GM19025 (cell line): ENCODE data around the gene RTCB.

Source experiments
- ATAC-seq: cut with Tn5 transposase; IDR thresholded peaks from one replicate; pipeline ENCODE4 v1.9.1; 2021; ENCODE audit warnings: mild to moderate bottlenecking, low read depth, moderate library complexity; ENCODE audit not compliant: unreplicated experiment

Gene RTCB

DNA sequence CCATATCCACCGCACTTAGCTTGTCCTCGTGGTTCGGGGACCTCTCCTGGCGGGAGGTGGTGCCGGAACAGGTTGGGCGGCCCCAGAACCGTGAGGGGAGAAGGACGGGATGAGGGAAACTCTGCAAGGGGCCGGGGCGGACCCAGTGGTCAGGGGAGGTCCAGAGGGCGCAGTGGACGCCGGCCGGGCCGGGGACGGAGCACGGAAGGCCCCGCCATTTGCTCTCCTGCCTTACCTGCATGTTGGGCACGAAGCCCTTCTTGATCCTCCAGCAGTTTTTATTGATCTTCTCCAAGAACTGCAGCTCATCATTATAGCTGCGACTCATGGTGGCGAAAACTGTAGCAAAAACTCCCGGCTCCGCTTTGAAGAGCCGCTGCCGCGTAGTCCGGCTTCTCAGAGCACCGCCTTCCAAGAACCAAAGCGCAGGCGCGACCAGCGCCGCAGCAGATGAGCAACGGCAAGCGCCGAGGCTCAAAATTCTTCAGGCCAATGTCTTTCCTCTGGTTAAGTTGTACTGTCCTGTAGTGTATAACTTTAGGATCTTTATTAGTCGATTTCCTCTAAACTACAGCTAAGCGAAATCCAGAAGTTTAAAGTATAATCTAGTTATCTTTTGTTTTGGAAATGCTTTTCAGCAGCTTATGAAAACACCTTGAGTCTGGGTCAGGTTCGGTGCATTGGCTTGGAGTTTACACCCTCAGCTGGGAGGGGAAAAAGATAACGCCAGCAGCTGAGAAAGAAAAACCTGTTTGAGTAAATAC lies at the start of gene RTCB:
RTCB (minus strand) TSS at position 419 of the 764 bp plus-strand sequence; CDS start at position 328, 91 bp downstream.
- no peak for ATAC-seq

DNA sequence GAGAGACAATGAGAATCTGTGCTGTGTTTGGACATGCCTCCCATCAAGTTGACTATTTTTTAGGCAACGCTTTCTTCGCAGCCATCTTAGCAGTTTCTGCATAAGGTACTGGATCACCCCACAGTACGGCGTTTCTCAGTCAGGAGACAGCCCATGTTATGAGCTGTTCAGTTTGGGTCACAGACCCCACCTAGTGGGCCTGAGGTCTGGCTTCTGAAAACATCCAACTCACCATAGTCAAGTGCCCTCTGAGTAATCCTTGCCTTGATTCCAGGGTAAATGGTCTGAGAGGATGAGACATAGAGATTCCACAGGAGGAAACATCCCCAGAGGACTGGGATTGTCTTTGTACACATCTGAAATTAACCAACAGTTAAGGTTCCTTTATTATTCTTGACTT lies 45.0 kb upstream of the RTCB start:
- no peak for ATAC-seq

DNA sequence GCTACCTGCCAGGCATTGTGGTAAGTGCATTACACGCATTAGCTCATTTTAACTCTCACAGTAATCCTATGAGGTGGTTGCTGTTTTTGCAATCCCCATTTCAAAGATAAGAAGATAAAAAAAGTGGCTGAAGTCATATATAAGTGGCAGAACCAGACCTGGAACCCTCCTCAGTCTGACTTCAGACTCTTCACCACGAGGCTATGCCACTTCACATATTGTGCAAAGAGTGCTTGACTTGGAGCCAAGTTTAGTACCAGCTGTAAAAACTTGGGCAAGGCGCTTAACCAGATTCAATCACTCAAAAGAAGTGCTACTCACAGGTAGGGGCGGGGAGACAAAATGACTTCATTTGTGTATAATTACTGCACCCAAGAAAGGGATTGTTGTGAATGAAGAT lies 36.9 kb upstream of the RTCB start:
- ATAC-seq = no peak

DNA sequence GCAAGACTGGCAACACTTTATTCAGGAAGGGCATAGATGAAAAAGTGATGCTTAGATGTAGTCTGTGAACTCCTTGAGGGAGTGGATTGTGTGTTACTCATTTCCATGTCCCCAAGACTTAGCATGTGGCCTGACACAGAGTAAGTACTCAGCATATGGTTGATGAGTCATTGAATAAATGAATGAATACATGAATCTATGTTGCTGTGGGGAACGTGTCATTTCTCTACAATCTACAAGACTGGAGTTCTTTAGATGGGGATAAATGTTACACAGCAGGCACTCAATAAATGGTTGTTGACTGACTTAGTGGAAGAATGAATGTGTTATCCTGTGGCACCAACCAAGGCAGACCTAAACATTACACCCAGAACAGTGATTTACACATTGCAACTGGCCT lies 34.3 kb upstream of the RTCB start:
- no peak for ATAC-seq

DNA sequence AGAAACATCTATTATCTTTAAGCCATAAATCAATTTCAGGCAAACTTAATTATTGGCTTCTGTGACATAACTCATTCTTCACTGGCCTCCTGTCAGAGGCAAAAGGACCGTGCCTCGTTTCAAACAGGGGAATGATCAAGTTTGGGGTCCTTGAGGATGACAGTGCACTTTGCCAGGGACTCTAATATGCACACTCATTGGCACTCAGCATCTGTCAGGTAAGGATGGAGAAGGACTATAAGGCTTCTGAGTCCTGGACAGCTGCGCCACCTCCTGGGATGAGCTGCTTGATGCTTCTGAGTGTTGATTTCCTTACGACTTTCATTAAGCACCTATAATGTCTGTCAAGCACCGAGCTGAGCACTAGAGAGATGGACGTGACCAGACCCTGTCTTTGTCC lies 32.0 kb upstream of the RTCB start:
- ATAC-seq = no peak

DNA sequence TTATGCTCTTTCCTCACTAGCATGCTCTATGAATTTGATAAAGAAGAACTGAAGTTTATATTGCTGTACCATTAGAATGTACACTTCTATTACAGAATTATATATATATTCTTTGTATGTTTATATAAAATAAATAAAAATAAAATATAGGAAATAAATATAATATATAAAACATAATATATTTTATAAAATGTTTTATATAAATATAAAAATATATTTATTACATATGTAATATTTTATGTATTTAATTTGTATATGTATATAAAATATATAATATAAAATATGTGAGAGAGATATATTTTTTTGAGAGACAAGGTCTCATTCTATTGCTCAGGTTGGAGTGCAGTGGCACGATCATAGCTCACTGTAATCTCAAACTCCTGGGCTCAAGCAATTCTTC lies 18.3 kb upstream of the RTCB start:
- no peak for ATAC-seq

DNA sequence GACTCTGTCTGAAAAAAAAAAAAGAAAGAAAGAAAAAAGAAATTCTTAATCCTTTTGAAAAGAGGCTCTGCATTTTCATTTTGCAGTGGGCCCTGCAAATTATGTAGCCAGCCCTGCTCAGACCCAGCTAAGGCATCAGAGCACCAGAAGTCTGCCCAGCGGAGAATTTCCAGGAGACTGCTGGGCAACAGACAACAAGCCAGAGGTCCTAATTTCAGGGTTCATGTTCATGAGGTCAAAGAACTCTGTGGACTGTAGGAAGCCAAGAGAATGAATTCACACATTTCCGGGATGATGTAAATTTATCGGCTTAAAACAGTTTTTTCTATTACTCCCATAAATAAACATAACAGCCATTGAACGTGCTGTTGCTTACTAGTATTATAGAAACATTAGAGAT lies 14.8 kb upstream of the RTCB start:
- ATAC-seq = no peak

DNA sequence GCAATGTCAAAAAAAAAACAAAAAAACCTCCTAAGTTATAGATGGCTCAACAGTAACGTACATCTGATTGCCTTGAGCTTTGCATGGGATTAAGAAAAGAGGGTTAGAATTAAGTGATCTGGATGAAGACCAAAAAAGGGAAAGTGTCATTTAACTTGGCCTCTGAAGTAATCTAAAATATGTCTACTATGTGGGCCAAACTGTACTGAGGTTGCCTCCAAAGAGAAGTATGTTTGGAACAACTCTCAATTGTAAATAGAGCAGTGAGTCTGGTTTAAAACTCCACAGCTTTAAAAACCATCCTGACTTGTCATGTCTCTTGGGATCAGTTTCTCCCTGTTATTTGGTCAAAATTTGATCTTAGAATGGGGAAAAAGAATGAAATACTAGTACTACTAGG lies 11.6 kb upstream of the RTCB start:
- ATAC-seq = no peak

DNA sequence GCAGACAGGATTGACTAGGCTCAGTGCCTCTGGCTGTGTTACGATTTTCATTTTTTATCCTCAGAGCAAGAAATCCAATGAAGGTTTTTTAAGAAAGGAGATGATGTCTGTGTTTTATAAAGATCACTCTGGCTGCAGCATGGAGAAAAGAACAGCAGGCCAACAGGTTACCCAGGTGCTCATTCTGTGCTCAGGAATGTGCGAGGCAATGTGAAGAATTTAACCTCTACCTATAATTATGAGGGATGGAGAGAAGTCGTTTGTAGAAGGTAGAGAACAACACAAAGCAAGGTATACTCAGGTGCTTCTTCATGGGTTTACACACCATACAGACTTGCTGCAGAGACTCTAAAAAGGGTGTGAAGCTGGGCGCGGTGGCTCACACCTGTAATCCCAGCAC lies 10.0 kb upstream of the RTCB start:
- ATAC-seq = no peak

DNA sequence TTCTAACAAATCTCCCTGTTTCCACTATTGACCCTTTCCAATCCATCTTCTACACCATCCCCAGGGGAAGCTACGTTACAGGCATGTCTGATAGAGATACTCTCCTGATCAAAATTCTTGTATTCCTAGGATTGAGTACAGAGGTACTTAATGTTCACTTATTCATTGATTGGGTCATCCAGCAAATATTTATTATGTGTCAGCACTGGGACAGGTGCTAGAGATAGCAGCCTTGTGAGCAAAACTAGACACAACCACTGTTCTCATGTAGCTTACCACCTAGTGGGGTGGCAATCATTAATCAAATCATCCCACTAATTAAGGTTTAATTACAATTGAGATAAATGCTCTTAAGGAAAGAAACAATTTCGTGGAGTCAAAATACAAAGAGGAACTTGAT lies 9.4 kb upstream of the RTCB start:
- no peak for ATAC-seq

DNA sequence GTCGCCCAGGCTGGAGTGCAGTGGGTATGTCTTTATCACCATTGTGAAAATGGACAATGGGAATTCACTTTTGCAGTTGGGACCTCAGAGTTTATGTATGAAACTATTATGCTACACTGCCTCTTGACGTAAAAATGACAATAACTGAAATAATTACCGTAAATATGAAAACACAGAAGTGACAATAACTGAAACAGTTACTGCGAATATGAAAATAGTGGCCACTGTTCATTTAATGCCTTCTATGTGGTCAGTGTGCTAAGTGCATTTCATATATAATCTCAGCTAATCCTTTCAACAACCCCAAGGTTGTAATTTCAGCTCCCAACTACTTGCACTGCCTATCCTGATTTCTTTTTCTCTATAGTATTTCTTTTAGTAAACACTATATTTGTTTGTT lies 5.9 kb upstream of the RTCB start:
- ATAC-seq = no peak

DNA sequence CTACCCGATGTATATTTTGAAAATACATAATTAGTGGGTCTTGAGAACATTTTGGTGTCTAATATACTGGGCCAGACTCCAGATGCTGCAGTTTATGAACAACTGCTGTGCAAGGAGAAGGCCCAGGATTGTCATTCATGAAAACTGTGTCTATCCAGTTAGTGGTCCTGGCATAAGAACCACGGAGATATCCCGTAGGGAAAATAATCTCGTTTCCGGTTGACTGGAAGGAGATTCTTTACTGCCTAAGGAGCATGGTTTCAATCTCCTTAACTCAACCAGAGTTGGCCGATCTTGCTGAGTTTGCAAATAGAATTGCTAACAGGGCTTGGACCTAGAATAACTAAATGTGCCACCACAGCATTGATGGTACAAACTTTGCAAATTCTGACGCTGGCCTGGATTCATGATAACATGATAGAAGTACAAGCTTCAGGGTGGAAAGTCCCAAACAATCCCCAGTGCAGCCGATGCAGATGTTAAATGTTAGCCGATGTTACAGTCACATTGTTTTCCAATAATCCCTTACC lies 4.6 kb upstream of the RTCB start:
- ATAC-seq = no peak

DNA sequence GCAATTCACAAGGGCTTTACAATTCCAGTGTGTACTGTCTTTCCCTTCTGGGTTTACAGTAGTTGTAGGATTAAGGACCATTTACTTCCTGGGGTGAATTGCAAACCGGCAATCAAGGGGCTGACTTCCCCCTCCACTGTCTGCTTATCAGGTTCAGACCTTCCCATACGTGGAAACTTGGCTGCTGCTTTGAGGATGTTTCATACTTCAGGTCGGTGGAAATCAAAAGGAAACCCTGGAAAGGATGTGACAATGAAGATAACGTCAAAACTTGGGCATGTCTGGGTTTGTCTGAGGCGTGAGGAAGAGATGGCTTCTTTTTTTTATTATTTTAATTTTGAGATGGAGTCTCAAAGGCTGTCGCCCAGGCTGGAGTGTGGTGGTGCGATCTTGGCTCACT lies 2.1 kb upstream of the RTCB start:
- ATAC-seq = no peak

DNA sequence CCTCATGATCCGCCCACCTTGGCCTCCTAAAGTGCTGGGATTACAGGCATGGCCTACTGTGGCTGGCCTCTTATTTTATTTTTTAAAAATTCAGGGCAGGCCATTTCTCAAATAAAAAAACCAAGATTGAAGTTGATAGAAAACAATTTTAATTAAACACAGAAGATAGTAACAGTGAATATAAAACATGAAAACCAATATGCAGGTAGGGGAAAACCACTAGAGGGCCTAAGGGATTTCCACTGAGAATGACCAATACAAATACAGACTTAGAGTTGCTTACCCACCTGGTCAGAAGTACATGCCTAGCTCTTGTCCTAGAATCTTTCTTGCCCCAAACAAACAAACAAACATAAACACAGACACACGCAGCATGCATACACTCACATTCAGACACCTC lies 1.7 kb upstream of the RTCB start:
- ATAC-seq = no peak

DNA sequence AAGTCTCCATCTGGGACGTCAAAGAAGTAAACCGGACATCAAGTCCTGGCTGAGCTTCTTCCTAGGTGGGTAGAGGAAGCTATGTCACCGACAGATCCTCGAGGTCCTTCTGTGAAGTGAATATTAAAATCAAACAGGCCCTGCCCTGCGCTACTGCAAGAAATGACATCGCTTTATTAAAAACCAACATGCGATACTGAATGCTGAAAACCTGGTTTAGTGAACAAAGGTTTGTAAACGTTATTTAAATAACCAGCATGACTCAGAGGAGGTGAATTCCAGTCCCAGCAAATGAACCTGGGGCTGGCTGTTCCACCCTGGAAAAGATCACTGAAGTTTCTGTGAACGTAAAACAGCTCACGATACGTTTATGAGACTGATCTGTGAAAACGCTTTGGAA lies 645 bp downstream of the RTCB start:
- no peak for ATAC-seq

DNA sequence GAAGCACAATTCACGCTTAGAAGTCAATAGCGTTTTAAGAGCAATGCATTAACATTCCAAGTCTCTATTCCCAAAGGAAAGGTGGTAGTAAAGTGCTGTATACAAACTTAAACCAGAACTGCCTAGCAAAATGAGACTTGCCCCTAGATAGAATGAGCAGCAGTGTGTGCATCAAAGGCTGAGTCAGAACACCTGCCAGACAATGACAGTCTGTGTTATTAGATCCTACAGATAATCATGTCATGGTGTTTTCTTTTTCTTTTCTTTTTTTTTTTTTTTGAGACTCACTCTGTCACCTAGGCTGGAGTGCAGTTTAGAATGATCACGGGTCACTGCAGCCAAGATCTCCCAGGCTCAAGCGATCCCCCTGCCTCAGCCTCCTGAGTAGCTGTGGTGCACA lies 1.6 kb downstream of the RTCB start:
- ATAC-seq = no peak

DNA sequence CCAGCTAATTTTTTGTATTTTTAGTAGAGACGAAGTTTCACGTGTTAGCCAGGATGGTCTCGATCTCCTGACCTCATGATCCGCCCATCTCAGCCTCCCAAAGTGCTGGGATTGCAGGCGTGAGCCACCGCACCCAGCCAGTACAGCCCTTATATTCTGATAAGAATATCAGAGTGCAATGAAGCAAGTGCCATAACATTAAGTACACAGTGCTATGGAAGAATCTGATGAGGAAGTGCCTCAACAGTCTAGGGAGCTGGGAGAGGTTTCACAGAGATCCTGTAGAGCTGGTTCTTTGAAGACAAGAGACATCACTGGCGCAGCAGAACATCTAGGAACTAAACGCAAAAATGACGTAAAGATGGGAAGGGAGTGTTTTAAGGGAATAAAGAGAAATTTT lies 2.1 kb downstream of the RTCB start:
- ATAC-seq = no peak

DNA sequence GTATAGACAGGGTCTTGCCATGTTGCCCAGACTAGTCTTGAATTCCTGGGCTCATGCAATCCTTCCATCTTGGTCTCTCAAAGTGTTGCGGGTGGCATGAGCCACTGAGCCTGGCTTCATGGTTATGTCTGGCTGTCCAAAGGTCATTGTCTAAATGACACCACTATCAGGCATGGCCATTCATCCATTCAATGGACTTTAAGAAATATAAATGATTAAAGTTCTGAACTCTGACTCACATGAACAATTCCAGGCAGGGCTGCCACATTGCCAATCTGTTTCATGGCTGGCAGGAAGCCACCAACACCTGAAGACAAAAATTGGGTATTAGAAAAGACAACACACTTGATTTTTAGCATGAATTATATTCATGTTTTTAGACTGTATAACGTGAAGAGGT lies 4.1 kb downstream of the RTCB start:
- no peak for ATAC-seq

DNA sequence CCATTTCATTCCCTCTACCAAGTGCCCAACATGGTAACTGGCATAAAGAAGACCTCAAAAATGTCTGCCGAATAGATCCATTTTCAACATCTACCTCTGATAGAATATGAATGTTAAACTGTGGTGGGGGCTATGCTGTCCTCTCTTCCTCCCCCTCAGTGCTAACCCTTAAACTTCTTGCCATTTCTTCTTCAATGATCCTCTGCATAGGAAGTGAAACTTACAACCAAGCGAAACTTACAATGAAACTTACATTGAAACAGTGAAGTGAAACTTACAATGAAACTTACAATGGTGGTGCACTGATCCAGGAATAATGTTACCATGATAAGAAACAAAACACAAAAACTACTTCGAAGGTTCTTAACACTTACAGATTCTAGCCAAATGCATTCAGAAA lies 4.7 kb downstream of the RTCB start:
- no peak for ATAC-seq

DNA sequence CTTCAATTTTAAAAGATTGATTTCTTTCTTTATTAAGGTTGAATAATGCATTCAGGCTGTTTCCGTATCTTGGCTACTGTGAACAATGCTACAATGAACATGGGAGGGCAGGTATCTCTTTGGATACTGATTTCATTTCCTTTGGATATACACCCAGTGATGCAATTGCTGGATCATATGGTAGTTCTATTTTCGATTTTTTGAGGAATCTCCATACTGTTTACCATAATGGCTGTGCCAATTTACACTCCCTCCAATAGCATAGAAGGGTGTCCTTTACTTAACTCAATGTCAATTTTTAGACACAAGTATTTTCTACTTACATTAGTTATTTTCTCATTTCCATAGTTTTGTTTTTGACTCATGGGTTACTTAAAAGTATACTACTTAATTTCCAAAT lies 8.0 kb downstream of the RTCB start:
- no peak for ATAC-seq

DNA sequence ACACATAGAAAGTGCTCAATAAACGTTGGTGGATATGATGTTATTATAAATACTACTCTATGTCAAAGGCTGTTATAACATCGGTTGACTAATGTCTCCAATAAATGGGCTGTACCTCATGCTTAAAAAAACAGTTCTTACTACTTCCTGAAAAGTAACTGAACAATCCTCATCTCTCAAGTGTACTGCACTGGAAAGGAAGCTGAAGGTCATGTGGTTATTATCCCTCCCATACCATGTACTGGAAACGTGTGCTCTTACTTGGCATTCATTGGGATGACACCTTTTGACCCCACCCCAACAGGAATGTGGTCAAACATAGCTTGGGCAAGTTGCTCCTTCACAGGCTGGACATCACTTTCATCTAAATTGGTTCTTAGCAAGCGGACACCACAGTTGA lies 10.6 kb downstream of the RTCB start:
- ATAC-seq = no peak

DNA sequence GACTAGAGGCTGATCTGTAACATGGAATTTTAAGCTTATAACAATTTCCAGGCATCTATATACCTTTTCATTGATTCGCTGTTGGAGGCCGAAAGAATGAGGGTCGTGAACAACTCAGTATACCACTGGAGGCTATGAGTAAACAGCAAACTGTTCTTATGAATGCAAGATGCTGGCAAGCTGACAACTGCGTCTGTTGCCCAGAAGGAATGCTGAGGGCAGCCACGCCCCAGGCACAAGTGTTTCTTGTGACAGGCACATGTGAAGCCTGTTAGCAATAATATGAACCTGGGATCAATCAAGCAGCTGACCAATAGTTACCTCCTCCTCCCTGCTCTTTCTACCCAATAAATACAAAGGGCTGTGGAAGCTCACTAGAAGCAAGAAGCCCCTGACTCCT lies 15.3 kb downstream of the RTCB start:
- no peak for ATAC-seq

DNA sequence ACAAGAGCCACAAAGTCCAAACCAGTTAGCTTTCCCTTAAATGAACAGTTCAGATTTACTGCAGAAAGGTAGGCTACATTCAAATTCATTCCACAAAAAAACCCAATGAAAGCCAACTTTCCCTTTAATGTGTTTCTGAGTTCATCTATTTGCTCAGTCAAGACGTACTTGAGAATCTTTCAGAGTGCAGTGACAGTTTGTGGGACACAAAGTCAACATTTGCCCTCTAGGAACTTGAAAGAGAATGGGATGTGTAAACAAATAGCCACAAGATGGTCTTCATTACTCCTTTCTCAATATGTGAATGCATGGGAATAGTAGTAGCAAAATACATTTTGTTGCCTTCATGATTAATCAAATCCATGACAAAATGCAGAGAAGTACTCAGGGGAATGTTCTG lies 15.8 kb downstream of the RTCB start:
- ATAC-seq = no peak
